PC-9 (cell line): Measurements from ENCODE around the gene FAM3D. TPM values are rescaled to one million over a fixed set of nuclear protein-coding genes. Genes with fewer than 3 reads are reported as not detected.

Experiments used
- BruUV-seq: library from RNA; stranded (reverse); fragments of 400-500 nt; replicated peaks from 2 replicates; lab custom pipeline; 2021; lab: Mats Ljungman, UMichigan
- CTCF ChIA-PET: fragments of 300-600 bp; sonication (Branson Sonifier 250); formaldehyde crosslinking; loops from one replicate; lab custom pipeline; 2022; ENCODE audit warnings: antibody characterized with exemption; lab: Charles Lee
- POLR2A ChIA-PET: fragments of 300-600 bp; sonication (Branson Sonifier 250); formaldehyde crosslinking; loops from one replicate; lab custom pipeline; 2022; ENCODE audit warnings: antibody characterized with exemption; ENCODE audit not compliant: unreplicated experiment; lab: Charles Lee
- DNase-seq, 2 experiments: peaks; one replicate each; pipeline versions ENCODE4 v3.0.0 to v3.0.0-alpha.2; 2015 to 2022; ENCODE audit warnings: mixed read lengths in 1 of 2
- H2AFZ ChIP-seq: fragments of 200-600 bp; sonication (generic); 2 replicates; pipeline ENCODE4 v1.8.1; 2017; ENCODE audit warnings: antibody characterized with exemption
- H3F3A ChIP-seq: fragments of 200-600 bp; sonication (generic); 2 replicates; pipeline ENCODE4 v1.8.1; 2017; ENCODE audit warnings: antibody characterized with exemption, mild to moderate bottlenecking, low read depth; ENCODE audit not compliant: insufficient read depth
- H3K27ac ChIP-seq: fragments of 200-600 bp; sonication (generic); 2 replicates; pipeline ENCODE4 v1.6.1; 2016; ENCODE audit warnings: mixed run types
- H3K27me3 ChIP-seq: fragments of 200-600 bp; sonication (generic); 2 replicates; pipeline ENCODE4 v1.6.1; 2016; ENCODE audit warnings: low read depth, mixed run types; ENCODE audit not compliant: insufficient read depth
- H3K36me3 ChIP-seq: fragments of 200-600 bp; sonication (generic); 2 replicates; pipeline ENCODE4 v1.6.1; 2016; ENCODE audit warnings: low read depth, mixed run types
- H3K4me1 ChIP-seq: fragments of 200-600 bp; sonication (generic); replicated peaks from 2 replicates; pipeline ENCODE4 v1.6.1; 2016; ENCODE audit warnings: mixed run types; ENCODE audit not compliant: insufficient read depth
- H3K4me2 ChIP-seq: fragments of 200-600 bp; sonication (generic); 2 replicates; pipeline ENCODE4 v1.6.1; 2017; ENCODE audit warnings: mixed run types
- H3K4me3 ChIP-seq: fragments of 200-600 bp; sonication (generic); 2 replicates; pipeline ENCODE4 v1.6.1; 2016; ENCODE audit warnings: mixed run types
- H3K79me2 ChIP-seq: fragments of 200-600 bp; sonication (generic); 2 replicates; pipeline ENCODE4 v1.6.1; 2017; ENCODE audit warnings: low read depth, mixed run types
- H3K9me2 ChIP-seq: fragments of 200-600 bp; sonication (generic); 2 replicates; pipeline ENCODE4 v1.8.1; 2017; ENCODE audit warnings: mild to moderate bottlenecking; ENCODE audit not compliant: insufficient read depth
- H3K9me3 ChIP-seq: fragments of 200-600 bp; sonication (generic); 2 replicates; pipeline ENCODE4 v1.8.1; 2016; ENCODE audit warnings: low read depth; ENCODE audit not compliant: insufficient read depth
- H4K20me1 ChIP-seq: fragments of 200-600 bp; sonication (generic); 2 replicates; pipeline ENCODE4 v1.8.1; 2017; ENCODE audit not compliant: insufficient read depth
- CTCF ChIP-seq: fragments of 200-600 bp; sonication (generic); conservative IDR thresholded peaks from 2 replicates; pipeline ENCODE4 v1.6.1; 2017; ENCODE audit warnings: mixed run types, antibody characterized with exemption, mild to moderate bottlenecking, moderate library complexity
- EZH2 ChIP-seq: fragments of 200-600 bp; sonication (generic); IDR thresholded peaks from 2 replicates; pipeline ENCODE4 v1.8.0; 2017; ENCODE audit warnings: antibody characterized with exemption, low read depth
- intact Hi-C: fragments of 100-400 bp; cut with micrococcal nuclease; formaldehyde crosslinking; loops from one replicate; pipeline ENCODE4 v1.10.0; 2022; ENCODE audit not compliant: unreplicated experiment
- total RNA-seq: library from RNA; stranded (reverse); gene quantifications from 2 replicates; pipeline ENCODE4 v1.2.3, GENCODE V29; 2021

Gene FAM3D
- total RNA-seq, 1 experiment from 2014 or later: not detected

DNA sequence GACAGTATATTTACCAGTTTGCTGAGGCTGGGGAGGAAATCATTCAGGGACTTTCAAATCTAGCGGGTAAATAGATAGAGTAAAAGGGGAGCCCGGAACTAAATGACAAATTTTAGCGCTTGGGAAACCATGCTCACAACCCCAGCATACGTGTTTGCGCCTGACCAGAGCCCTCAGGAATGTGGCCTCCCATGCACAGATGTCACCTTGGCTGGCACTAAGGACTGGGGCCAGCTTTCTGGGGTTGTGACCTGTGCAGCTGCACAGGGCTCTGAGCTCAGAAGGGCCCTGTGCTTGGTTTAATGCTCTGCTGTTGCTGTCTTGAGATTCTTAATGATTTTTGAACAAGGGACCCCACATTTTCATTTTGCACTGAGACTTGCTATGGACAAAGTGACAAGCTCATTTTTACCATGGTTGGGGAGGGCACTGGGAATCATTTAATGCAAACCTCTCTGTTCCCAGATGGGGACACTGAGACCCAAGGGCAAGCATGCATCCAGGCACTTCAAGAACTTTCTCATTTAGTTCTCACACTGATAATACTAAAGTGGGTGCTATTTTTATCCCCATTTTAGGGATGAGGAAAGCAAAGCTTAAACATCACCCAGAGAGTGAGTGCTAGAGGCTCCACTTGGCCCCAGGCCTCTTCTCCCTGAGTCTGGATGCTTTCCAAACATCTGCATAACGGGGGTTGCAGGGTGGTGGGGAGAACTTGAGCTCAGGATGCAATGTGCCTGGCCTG, 45.3 kb downstream of the FAM3D start:
- TF ChIP-seq CTCF: no peak
- TF ChIP-seq EZH2: no peak
- H3F3A ChIP-seq: no peaks in the 10 kb centered on the region
- no peak overlapping the region for H2AFZ ChIP-seq
- H4K20me1 ChIP-seq: no peaks in the 10 kb centered on the region
- no peak overlapping the region for H3K27ac ChIP-seq
- H3K27me3 ChIP-seq: no peaks in the 10 kb centered on the region
- no peak overlapping the region for H3K4me2 ChIP-seq
- no peak for DNase-seq
- no peaks in the 10 kb centered on the region for H3K4me1 ChIP-seq
- H3K36me3 ChIP-seq: no peaks in the 10 kb centered on the region
- H3K4me3 ChIP-seq: no peak overlapping the region
- POLR2A ChIA-PET: no interaction called here
- intact Hi-C loops: loop anchor here (10.0 kb wide), 1 partner anchor 206 kb away; no protein-coding TSS in a partner anchor
- BruUV-seq: no TSS peak
- CTCF ChIA-PET: no interaction called here
- no peaks in the 10 kb centered on the region for H3K9me3 ChIP-seq
- H3K9me2 ChIP-seq: no peaks in the 10 kb centered on the region
- H3K79me2 ChIP-seq: no peaks in the 10 kb centered on the region

- no TSS peak for BruUV-seq
- Histone ChIP-seq H3K9me3 (no peaks in the 10 kb centered on the region), H3K4me2 (no peak overlapping the region), H3K4me3 (no peak overlapping the region), H3K27ac (no peak overlapping the region), H3K27me3 (no peaks in the 10 kb centered on the region), H3F3A (no peaks in the 10 kb centered on the region), H3K9me2 (no peaks in the 10 kb centered on the region), H3K4me1 (no peaks in the 10 kb centered on the region), H3K79me2 (no peaks in the 10 kb centered on the region), H2AFZ (no peak overlapping the region), H3K36me3 (no peaks in the 10 kb centered on the region), H4K20me1 (no peaks in the 10 kb centered on the region)
- no peak for TF ChIP-seq EZH2
- TF ChIP-seq CTCF: no peak
- no peak for DNase-seq
- ChIA-PET CTCF (no interaction called here), POLR2A (no interaction called here)
- intact Hi-C loops: loop anchor here (10.0 kb wide), 1 partner anchor 206 kb away; no protein-coding TSS in a partner anchor
These were observed 46.2 kb downstream of the FAM3D start for GRCh38 chr3:58620421-58620820.

- no peak for DNase-seq
- Histone ChIP-seq H3K27me3 (no peaks in the 10 kb centered on the region), H3K9me2 (no peaks in the 10 kb centered on the region), H3K79me2 (no peaks in the 10 kb centered on the region), H4K20me1 (no peaks in the 10 kb centered on the region), H3K36me3 (no peaks in the 10 kb centered on the region), H2AFZ (no peak overlapping the region), H3K4me2 (no peak overlapping the region), H3K9me3 (no peaks in the 10 kb centered on the region), H3K27ac (no peak overlapping the region), H3F3A (no peaks in the 10 kb centered on the region), H3K4me1 (no peaks in the 10 kb centered on the region), H3K4me3 (no peak overlapping the region)
- TF ChIP-seq EZH2 (no peak), CTCF (no peak)
- intact Hi-C loops: no loop called here
- ChIA-PET CTCF (no interaction called here), POLR2A (no interaction called here)
- BruUV-seq: no TSS peak
These were observed 49.2 kb downstream of the FAM3D start for GRCh38 chr3:58617338-58617761.
